ENCODE results near the gene SCUBE1.

DNA sequence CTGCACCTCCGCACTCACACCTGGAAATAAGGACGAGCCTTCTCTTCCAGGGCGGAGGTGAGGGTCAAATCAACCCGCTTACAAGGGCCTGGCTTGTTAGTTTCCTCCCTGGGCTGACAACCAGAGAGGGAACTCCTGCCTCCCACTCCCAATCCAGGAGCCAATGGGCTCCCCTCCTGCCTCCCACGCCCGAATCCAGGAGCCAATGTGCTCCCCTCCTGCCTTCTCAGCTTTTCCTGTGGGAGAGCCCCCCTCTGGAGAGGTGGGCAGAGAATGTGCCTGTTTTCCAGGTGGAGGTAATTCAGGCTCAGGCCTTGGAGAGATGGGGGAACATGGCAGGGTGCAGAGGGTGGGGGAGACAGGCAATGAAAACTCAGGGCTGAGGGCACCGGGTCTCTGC, 102.6 kb downstream of the SCUBE1 start:
- TF ChIP-seq, protein P1, sequence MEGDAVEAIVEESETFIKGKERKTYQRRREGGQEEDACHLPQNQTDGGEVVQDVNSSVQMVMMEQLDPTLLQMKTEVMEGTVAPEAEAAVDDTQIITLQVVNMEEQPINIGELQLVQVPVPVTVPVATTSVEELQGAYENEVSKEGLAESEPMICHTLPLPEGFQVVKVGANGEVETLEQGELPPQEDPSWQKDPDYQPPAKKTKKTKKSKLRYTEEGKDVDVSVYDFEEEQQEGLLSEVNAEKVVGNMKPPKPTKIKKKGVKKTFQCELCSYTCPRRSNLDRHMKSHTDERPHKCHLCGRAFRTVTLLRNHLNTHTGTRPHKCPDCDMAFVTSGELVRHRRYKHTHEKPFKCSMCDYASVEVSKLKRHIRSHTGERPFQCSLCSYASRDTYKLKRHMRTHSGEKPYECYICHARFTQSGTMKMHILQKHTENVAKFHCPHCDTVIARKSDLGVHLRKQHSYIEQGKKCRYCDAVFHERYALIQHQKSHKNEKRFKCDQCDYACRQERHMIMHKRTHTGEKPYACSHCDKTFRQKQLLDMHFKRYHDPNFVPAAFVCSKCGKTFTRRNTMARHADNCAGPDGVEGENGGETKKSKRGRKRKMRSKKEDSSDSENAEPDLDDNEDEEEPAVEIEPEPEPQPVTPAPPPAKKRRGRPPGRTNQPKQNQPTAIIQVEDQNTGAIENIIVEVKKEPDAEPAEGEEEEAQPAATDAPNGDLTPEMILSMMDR (IDR thresholded peaks at IDR 0.05) = no peak
- TF ChIP-seq POLR2A (IDR thresholded peaks at IDR 0.05) = no peak

Measured in thyroid gland (tissue), 4 donors.